GM12892 (cell line): ENCODE measurements around the gene SRSF10.

ENCODE experiments used
- DNase-seq: peaks from one replicate; pipeline ENCODE4 v3.0.0; 2011; ENCODE audit not compliant: insufficient read length
- FAIRE-seq: peaks from 2 replicates; lab custom pipeline; 2011; peaks lifted over from hg19 to GRCh38; lab: Jason Lieb, UNC
- POLR2A ChIP-seq: IDR thresholded peaks from 2 replicates; pipeline ENCODE4 v1.6.1; 2011; ENCODE audit warnings: low read depth, low read length, control low read depth
- POLR2AphosphoS5 ChIP-seq: IDR thresholded peaks from 2 replicates; pipeline ENCODE4 v1.6.1; 2011; ENCODE audit warnings: low read depth, low read length, control low read depth
- TAF1 ChIP-seq: IDR thresholded peaks from 2 replicates; pipeline ENCODE4 v1.6.1; 2011; ENCODE audit warnings: low read depth, mild to moderate bottlenecking, control low read depth, low read length, borderline replicate concordance

SRSF10 gene

DNA sequence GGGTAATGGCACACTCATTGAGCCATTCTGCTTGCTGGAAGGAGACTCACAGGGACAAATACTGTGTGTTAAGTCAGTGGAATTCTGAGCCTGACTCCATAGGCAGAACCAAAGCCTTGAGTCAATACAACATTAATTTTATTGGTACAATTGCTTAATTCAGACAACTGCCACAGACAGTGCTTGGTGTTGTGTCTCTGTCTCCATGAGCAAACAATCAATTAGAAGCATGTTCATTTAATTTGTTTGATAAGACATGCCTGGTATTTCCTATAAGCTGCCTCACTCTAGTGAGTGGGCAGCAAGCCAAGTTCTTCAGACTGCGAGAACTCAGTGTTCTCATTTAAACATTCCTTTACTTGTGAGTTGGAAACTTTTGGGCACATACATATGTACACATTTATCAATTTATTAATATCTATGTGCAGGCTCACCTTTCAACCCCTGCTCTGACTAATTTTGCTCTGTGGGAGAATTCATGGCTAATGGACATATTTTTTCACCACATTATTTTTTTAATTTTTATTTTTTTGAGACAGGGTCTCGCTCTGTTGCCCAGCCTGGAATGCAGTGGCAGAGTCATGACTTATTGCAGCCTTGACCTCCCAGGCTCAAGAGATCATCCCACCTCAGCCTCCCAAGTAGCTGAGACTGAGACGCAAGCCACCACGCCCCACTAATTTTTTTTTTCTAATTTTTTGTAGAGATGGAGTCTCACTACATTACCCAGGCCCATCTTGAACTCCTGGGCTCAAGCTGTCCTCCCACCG is 4.5 kb upstream of the SRSF10 start:
- DNase-seq (no peak), FAIRE-seq (no peak)
- no peak for TF ChIP-seq TAF1

GRCh38 chr1:23980728-23981070 is 572 bp upstream of the SRSF10 start:
- TF ChIP-seq TAF1 = no peak
- TF ChIP-seq POLR2A = no peak
- TF ChIP-seq POLR2AphosphoS5 = no peak
- DNase-seq (peak; percentile 38), FAIRE-seq (peak; percentile 27)

DNA sequence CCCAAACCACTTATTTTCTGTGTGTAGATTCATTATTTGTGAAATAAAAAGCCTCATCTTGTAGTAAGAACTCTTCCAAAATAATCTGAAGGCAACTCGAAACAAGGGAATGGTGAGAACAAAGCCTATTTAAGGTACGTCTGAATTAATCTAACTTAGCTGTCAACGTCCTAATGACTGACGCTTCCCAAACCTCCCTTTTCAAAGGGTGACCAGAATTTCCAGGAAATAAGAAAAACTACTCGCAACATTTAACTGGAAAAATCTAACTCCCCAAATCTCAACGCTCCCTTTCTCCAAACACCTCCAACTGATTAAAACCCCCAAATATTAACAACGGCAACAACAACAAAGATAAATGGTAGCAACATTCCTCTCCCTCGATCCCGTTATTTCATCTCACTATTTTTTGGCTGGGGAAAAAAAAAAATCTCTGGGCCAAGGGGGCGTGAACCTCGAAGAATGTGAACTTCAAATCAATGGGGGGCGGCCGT is 693 bp downstream of the SRSF10 start:
- FAIRE-seq (no peak), DNase-seq (no peak)
- TF ChIP-seq POLR2A (no peak), POLR2AphosphoS5 (no peak), TAF1 (no peak)

- FAIRE-seq (no peak), DNase-seq (no peak)
- no peak for TF ChIP-seq POLR2A
- no peak for TF ChIP-seq POLR2AphosphoS5
- TF ChIP-seq TAF1 = no peak
Measured at GRCh38 chr1:23978805-23979204, 1.3 kb downstream of the SRSF10 start.

DNA sequence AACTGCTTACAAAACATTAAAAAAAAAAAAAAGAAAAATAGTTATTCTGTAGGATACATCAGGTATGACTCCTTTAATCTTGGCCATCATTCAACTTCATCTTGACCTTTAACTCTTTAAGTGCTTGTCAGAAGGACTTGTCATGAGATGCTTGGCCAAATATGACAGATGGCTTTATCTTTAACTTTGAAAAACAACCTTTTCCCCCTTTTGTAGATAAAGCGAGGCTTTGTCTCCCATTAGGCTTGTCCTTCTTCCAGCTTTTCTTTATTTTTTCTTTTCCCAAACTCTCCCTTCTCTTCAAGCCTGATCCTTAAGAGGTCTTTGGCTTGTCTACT is 2.3 kb downstream of the SRSF10 start:
- DNase-seq = no peak

DNA sequence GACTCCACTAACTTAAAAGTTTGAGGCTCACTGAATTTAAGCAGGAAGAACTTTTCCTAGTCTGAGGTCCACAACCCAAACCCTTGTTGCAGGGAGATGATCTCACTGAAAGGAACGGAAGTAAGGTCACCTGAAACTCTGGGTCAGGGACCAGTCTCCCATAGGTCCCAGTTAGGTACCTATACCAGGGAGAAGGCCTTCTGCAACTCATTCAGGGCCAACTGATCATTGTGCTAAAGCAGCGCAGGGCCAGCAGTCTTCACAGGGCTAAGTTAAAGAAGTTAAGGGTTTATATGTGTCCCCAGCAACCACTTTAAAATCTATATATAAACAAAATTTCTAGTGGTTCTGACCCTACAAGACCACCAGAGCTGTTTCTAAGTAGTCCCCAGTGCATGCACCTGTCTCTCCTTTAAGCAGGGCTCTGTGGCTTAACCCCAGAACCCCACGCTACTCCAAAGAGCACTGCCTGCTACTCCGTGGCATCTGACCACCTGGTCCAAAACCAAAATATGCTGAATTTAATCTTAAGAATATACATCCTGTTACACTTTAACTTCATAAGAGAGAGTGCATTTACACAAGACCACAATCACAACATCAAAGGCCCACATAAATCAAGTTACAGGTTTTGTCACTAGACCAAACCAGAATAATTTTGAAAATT is 2.8 kb downstream of the SRSF10 start:
- FAIRE-seq (no peak), DNase-seq (no peak)
- TF ChIP-seq TAF1 (no peak), POLR2A (peak; percentile 42), POLR2AphosphoS5 (no peak; the same call in 1 of the 2 replicates)

More for the DNA sequence above, 2.3 kb downstream of the SRSF10 start:
- TF ChIP-seq POLR2A (no peak), TAF1 (no peak), POLR2AphosphoS5 (no peak)
- no peak for FAIRE-seq

GRCh38 chr1:23967871-23968270 is 12.3 kb downstream of the SRSF10 start:
- TF ChIP-seq POLR2AphosphoS5 = no peak; the same call in 1 of the 2 replicates
- TF ChIP-seq TAF1 = no peak
- TF ChIP-seq POLR2A = no peak
- no peak for FAIRE-seq
- DNase-seq = no peak

GRCh38 chr1:23966973-23967493 is 13.1 kb downstream of the SRSF10 start:
- FAIRE-seq = no peak
- TF ChIP-seq POLR2A = peak; percentile 39; the same call in 1 of the 2 replicates
- TF ChIP-seq TAF1 = no peak
- peak; percentile 57 for TF ChIP-seq POLR2AphosphoS5
- DNase-seq = no peak

DNA sequence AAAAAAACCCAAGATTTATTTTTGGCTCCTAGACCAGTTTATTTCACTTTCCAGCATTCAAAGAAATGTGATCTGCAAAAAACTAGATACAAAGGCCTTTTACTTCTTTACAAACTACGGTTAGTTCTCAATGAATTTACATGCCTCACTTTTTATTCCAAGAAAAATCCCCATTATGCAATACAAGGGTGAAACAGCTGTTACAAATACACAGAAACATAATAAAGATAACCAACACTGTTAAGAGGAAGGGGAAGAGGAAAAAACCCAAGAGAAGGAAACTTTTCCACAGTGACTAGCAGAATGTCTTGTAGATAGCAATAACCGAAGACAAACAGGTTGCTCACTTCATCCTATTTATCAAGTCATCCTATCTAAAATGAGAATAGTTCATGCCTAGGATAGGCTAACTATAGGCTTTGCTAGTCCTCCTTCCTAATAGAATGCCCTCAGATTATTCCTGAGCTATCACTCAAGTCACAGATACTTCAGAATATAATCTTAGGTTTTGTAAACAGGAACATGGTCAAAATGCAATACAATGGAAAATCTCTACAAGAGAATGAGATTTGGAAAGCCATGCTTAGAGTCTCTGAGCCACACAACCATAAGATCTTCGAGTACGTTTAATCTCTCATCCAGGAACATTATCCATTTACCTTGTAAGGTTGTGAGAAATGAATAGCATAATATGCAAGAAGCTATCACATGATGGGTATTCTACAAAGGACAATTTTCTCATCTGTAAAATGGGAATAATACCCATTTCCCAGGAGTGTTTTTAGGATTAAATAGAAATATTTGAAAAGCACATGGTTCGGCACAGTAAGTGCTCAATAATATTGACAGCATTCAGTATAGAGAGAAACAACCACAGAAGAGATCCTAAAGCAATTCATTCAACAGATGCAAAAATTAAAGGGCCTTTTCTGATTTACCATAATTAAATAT is 15.1 kb downstream of the SRSF10 start:
- no peak for TF ChIP-seq TAF1
- TF ChIP-seq POLR2AphosphoS5 = peak; percentile 46; the same call in 1 of the 2 replicates
- TF ChIP-seq POLR2A = no peak
- no peak for DNase-seq
- peak; percentile 46 for FAIRE-seq

DNA sequence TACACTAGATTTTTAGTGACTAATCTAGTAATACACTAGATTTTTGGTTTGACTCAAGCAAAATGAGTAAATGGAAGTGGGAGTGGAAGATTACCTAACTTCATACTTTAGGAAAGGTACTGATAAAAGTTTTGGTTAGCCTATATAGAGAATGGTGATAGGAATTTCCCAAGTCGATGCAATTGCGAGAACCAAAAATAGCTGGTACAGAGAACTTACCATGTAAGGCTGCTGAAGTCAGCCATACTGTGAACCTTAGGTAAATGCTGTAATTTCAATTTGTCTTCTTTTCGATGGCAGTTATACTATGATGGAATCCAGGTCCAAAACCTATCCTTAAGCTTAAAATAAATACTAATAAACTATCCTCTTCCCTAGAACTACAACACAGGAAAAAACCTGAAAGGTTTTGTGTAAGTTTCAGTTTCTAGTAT is 15.9 kb downstream of the SRSF10 start:
- TF ChIP-seq POLR2AphosphoS5 (peak; percentile 60; the same call in 1 of the 2 replicates), TAF1 (no peak), POLR2A (peak; percentile 41; the same call in 1 of the 2 replicates)
- no peak for FAIRE-seq
- DNase-seq = no peak

DNA sequence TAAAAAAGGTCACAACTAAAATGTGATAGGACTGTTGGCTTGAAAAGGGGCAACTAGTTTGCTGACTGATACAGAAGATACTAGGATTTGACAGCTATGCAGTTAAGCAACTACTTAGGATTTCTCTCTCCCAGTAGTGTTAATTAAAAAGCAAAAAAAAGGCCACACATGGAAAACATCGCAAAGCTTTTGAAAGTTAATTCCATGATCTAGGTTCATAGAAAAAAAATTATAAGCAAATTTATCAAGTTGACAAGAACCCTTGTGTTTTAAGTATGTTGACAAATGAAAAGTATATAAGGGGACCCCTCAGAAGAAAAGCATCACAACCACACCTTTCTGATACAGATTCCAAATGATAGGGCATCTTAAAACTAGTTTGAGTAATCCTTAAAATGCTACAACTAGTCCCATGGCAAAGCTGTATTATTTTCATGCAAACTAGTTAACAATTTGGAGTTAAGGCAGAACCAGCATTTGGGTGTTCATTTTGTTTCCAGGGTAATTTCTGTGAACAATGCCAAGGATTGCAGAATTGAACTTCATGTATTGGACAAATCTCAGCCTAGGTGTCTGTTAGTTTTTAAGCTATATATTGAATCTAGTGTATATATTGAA is 16.4 kb downstream of the SRSF10 start:
- TF ChIP-seq POLR2A (peak; percentile 34; the same call in 1 of the 2 replicates), POLR2AphosphoS5 (peak; percentile 90), TAF1 (no peak)
- DNase-seq = no peak
- FAIRE-seq = no peak
